GM21367 (cell line): ENCODE data around the gene INVS.

Experiments used
- ATAC-seq: cut with Tn5 transposase; IDR thresholded peaks from one replicate; pipeline ENCODE4 v1.9.1; 2021; ENCODE audit not compliant: unreplicated experiment

INVS gene

GRCh38 chr9:100267211-100267610 lies 168.2 kb downstream of the INVS start:
- ATAC-seq = no peak

- no peak for ATAC-seq
These were observed 169.2 kb downstream of the INVS start for GRCh38 chr9:100268271-100268670.

GRCh38 chr9:100269656-100270055 lies 170.6 kb downstream of the INVS start:
- no peak for ATAC-seq

GRCh38 chr9:100277166-100277979 lies 178.3 kb downstream of the INVS start:
- no peak for ATAC-seq

- ATAC-seq = no peak
These were observed 182.0 kb downstream of the INVS start for GRCh38 chr9:100281066-100281465.

GRCh38 chr9:100281676-100282387 lies 182.8 kb downstream of the INVS start:
- ATAC-seq = no peak

- ATAC-seq = no peak
These were observed 183.3 kb downstream of the INVS start for GRCh38 chr9:100282388-100282719.

- ATAC-seq = no peak
These were observed 185.2 kb downstream of the INVS start for GRCh38 chr9:100284247-100284646.

- ATAC-seq = no peak
These were observed 186.0 kb downstream of the INVS start for GRCh38 chr9:100285080-100285479.

- no peak for ATAC-seq
These were observed 186.6 kb downstream of the INVS start for GRCh38 chr9:100285601-100286000.

GRCh38 chr9:100286257-100286656 lies 187.2 kb downstream of the INVS start:
- ATAC-seq = no peak

GRCh38 chr9:100287186-100287585 lies 188.1 kb downstream of the INVS start:
- no peak for ATAC-seq

GRCh38 chr9:100290714-100291113 lies 191.7 kb downstream of the INVS start:
- ATAC-seq = no peak

GRCh38 chr9:100292414-100292813 lies 193.4 kb downstream of the INVS start:
- no peak for ATAC-seq

GRCh38 chr9:100294341-100294740 lies 195.3 kb downstream of the INVS start:
- ATAC-seq = no peak

GRCh38 chr9:100294806-100295205 lies 195.8 kb downstream of the INVS start:
- no peak for ATAC-seq

GRCh38 chr9:100295240-100295639 lies 196.2 kb downstream of the INVS start:
- no peak for ATAC-seq

GRCh38 chr9:100296407-100296806 lies 197.4 kb downstream of the INVS start:
- ATAC-seq = no peak

- ATAC-seq = no peak
These were observed 199.3 kb downstream of the INVS start for GRCh38 chr9:100298378-100298777.

- no peak for ATAC-seq
These were observed 204.7 kb downstream of the INVS start for GRCh38 chr9:100303747-100304146.

- no peak for ATAC-seq
These were observed 207.2 kb downstream of the INVS start for GRCh38 chr9:100306283-100306682.

GRCh38 chr9:100307080-100307479 lies 208.0 kb downstream of the INVS start:
- no peak for ATAC-seq
